Mesenchymal stem cell (in vitro differentiated cells and primary cell): ENCODE data around the gene ARID5B.
"Not testable (repeated sequence)": the region's sequence is repeated elsewhere in the genome, so short reads cannot be mapped to it uniquely, and the experiment has no call there.

ENCODE experiments used
- DNase-seq: peaks from one replicate; pipeline ENCODE4 v3.0.0-alpha.2; 2013
- H2AFZ ChIP-seq: one replicate; pipeline ENCODE4 v1.6.1; 2013; ENCODE audit warnings: low read depth, mild to moderate bottlenecking, control low read depth, inconsistent platforms, low read length, moderate library complexity
- H2AK5ac ChIP-seq: 2 replicates; pipeline ENCODE4 v1.6.1; 2013; ENCODE audit warnings: low read length, moderate library complexity, mild to moderate bottlenecking, inconsistent platforms; ENCODE audit not compliant: severe bottlenecking
- H2BK120ac ChIP-seq: one replicate; pipeline ENCODE4 v1.6.1; 2013; ENCODE audit warnings: low read depth, mild to moderate bottlenecking, inconsistent platforms, low read length, moderate library complexity
- H2BK12ac ChIP-seq, 2 experiments: one replicate each; pipeline ENCODE4 v1.6.1; 2013; ENCODE audit warnings: inconsistent platforms in 2 of 2, low read length in 2 of 2, mild to moderate bottlenecking in 2 of 2, moderate library complexity in 2 of 2, control low read depth in 1 of 2
- H2BK15ac ChIP-seq: one replicate; pipeline ENCODE4 v1.6.1; 2013; ENCODE audit warnings: mild to moderate bottlenecking, low read depth, inconsistent platforms; ENCODE audit not compliant: poor library complexity, severe bottlenecking
- H2BK5ac ChIP-seq: 2 replicates; pipeline ENCODE4 v1.6.1; 2013; ENCODE audit warnings: low read depth, mild to moderate bottlenecking, low read length, control low read depth, inconsistent platforms; ENCODE audit not compliant: poor library complexity, severe bottlenecking
- H3K14ac ChIP-seq, 2 experiments: one replicate each; pipeline ENCODE4 v1.6.1; 2013; ENCODE audit warnings: inconsistent platforms in 2 of 2, low read length in 2 of 2, control low read depth in 1 of 2, mild to moderate bottlenecking in 1 of 2, moderate library complexity in 1 of 2
- H3K18ac ChIP-seq, 2 experiments: one replicate each; pipeline ENCODE4 v1.6.1; 2013; ENCODE audit warnings: inconsistent platforms in 2 of 2, low read length in 2 of 2, control low read depth in 1 of 2, low read depth in 1 of 2, mild to moderate bottlenecking in 1 of 2
- H3K23ac ChIP-seq, 2 experiments: one replicate each; pipeline ENCODE4 v1.6.1; 2013; ENCODE audit warnings: inconsistent platforms in 2 of 2, low read length in 2 of 2, mild to moderate bottlenecking in 2 of 2, moderate library complexity in 2 of 2, control low read depth in 1 of 2
- H3K27ac ChIP-seq: 2 replicates; pipeline ENCODE4 v1.5.1; 2013; ENCODE audit warnings: mild to moderate bottlenecking, moderate library complexity, low read length, control low read depth, inconsistent platforms; ENCODE audit not compliant: poor library complexity, severe bottlenecking
- H3K27me3 ChIP-seq, 2 experiments: 2 replicates each; pipeline versions ENCODE4 v1.6.1 to v1.7.0; 2013; ENCODE audit warnings: low read length in 2 of 2, mild to moderate bottlenecking in 2 of 2, moderate library complexity in 2 of 2, control low read depth in 1 of 2, inconsistent platforms in 1 of 2; ENCODE audit not compliant: control insufficient read depth in 1 of 2, insufficient read depth in 1 of 2
- H3K36me3 ChIP-seq, 2 experiments: 2 replicates each; pipeline versions ENCODE4 v1.6.1 to v1.7.0; 2013; ENCODE audit warnings: low read length in 2 of 2, control low read depth in 1 of 2, inconsistent platforms in 1 of 2, low read depth in 1 of 2, mild to moderate bottlenecking in 1 of 2; ENCODE audit not compliant: insufficient read depth in 2 of 2, control insufficient read depth in 1 of 2
- H3K4ac ChIP-seq, 2 experiments: one replicate each; pipeline ENCODE4 v1.6.1; 2013; ENCODE audit warnings: inconsistent platforms in 2 of 2, low read length in 2 of 2, mild to moderate bottlenecking in 2 of 2, moderate library complexity in 2 of 2, control low read depth in 1 of 2, low read depth in 1 of 2
- H3K4me1 ChIP-seq: 2 replicates; pipeline ENCODE4 v1.6.1; 2013; ENCODE audit warnings: low read depth, low read length, control low read depth; ENCODE audit not compliant: control insufficient read depth, insufficient read depth
- H3K4me2 ChIP-seq: 2 replicates; pipeline ENCODE4 v1.6.1; 2013; ENCODE audit warnings: low read length, mild to moderate bottlenecking, inconsistent platforms; ENCODE audit not compliant: poor library complexity, severe bottlenecking
- H3K4me3 ChIP-seq, 2 experiments: 2 replicates each; pipeline versions ENCODE4 v1.5.1 to v1.7.0; 2013; ENCODE audit warnings: low read length in 2 of 2, mild to moderate bottlenecking in 2 of 2, control low read depth in 1 of 2, low read depth in 1 of 2; ENCODE audit not compliant: insufficient read depth in 1 of 2
- H3K79me1 ChIP-seq: replicated peaks from 2 replicates; pipeline ENCODE4 v1.6.1; 2013; ENCODE audit warnings: mild to moderate bottlenecking, control low read depth, low read length, inconsistent platforms; ENCODE audit not compliant: poor library complexity, severe bottlenecking
- H3K9ac ChIP-seq: 2 replicates; pipeline ENCODE4 v1.7.0; 2013; ENCODE audit warnings: mild to moderate bottlenecking, low read length, moderate library complexity
- H3K9me3 ChIP-seq: 2 replicates; pipeline ENCODE4 v1.7.0; 2013; ENCODE audit warnings: mild to moderate bottlenecking, low read length; ENCODE audit not compliant: control insufficient read depth
- H4K8ac ChIP-seq: one replicate; pipeline ENCODE4 v1.6.1; 2013; ENCODE audit warnings: inconsistent platforms, mild to moderate bottlenecking, low read length, moderate library complexity
- H4K91ac ChIP-seq: one replicate; pipeline ENCODE4 v1.6.1; 2013; ENCODE audit warnings: mild to moderate bottlenecking, low read length, inconsistent platforms
- WGBS: methylation state at CpG from one replicate; pipeline ENCODE4 v1.1.7; 2013; ENCODE audit warnings: mixed read lengths; 5-methylcytosine and 5-hydroxymethylcytosine counted together

Gene ARID5B

GRCh38 chr10:61866700-61867368, 34.7 kb upstream of the ARID5B start:
- no peak overlapping the region for H4K91ac ChIP-seq
- no peak overlapping the region for H3K18ac ChIP-seq
- H3K14ac ChIP-seq, result no peak overlapping the region
- no peak overlapping the region for H2BK5ac ChIP-seq
- no peaks in the 10 kb centered on the region for H3K27me3 ChIP-seq
- H4K8ac ChIP-seq, result no peak overlapping the region
- H3K9me3 ChIP-seq, result no peaks in the 10 kb centered on the region
- peak overlapping the region in 1 of 2 experiments; percentile 31 for H3K4ac ChIP-seq
- H2AFZ ChIP-seq, result no peak overlapping the region
- H3K79me1 ChIP-seq, result no peaks in the 10 kb centered on the region
- no peak overlapping the region for H3K23ac ChIP-seq
- peak overlapping the region; percentile 58 for H3K9ac ChIP-seq
- no peak overlapping the region for H2AK5ac ChIP-seq
- H3K27ac ChIP-seq, result no peak overlapping the region
- peaks cover 4% of the 10 kb centered on the region for H3K4me1 ChIP-seq
- H3K4me3 ChIP-seq, result no peak overlapping the region
- no peaks in the 10 kb centered on the region for H3K36me3 ChIP-seq
- no peak overlapping the region for H2BK120ac ChIP-seq
- no peak overlapping the region for H3K4me2 ChIP-seq
- H2BK12ac ChIP-seq, result no peak overlapping the region
- no peak for DNase-seq
- H2BK15ac ChIP-seq, result no peak overlapping the region
- 100% methylated on average over 3 of the region's 3 CpGs for WGBS

DNA sequence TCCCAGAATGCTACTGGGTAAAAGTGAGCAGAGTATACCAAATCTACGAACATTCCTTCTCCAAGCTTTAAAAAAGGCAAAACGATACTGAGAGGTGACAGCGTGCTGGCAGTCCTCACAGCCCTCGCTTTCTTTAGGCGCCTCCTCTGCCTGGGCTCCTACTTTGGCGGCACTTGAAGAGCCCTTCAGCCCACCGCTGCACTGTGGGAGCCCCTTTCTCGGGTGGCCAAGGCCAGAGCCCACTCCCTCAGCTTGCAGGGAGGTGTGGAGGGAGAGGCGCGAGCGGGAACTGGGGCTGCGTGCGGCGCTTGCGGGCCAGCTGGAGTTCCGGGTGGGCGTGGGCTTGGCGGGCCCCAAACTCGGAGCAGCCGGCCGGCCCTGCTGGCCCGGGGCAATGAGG, 34.1 kb upstream of the ARID5B start:
- not testable (repeated sequence) for H4K8ac ChIP-seq, H3K4ac ChIP-seq, H2AFZ ChIP-seq, H3K4me2 ChIP-seq, H4K91ac ChIP-seq, H2BK15ac ChIP-seq, H3K27ac ChIP-seq, H3K18ac ChIP-seq, H3K27me3 ChIP-seq, H3K9me3 ChIP-seq, H3K23ac ChIP-seq, H2BK12ac ChIP-seq, H3K4me1 ChIP-seq, DNase-seq, H2AK5ac ChIP-seq, H3K79me1 ChIP-seq, H2BK120ac ChIP-seq, H3K14ac ChIP-seq, H3K36me3 ChIP-seq, H2BK5ac ChIP-seq, H3K4me3 ChIP-seq
- peak overlapping the region; percentile 58 for H3K9ac ChIP-seq
- WGBS, result 96% methylated on average over 10 of the region's 22 CpGs

- H3K14ac ChIP-seq, H4K8ac ChIP-seq, H3K9me3 ChIP-seq, DNase-seq, H2AFZ ChIP-seq, H3K4me3 ChIP-seq, H3K79me1 ChIP-seq, H3K4me1 ChIP-seq, H2AK5ac ChIP-seq, H2BK5ac ChIP-seq, H3K23ac ChIP-seq, H3K18ac ChIP-seq, H3K27me3 ChIP-seq, H4K91ac ChIP-seq, H3K4ac ChIP-seq, H2BK120ac ChIP-seq, H3K27ac ChIP-seq, H3K4me2 ChIP-seq, H3K9ac ChIP-seq, H3K36me3 ChIP-seq, H2BK15ac ChIP-seq, H2BK12ac ChIP-seq: not testable (repeated sequence)
- 97% methylated on average over 21 of the region's 25 CpGs for WGBS
Observed at GRCh38 chr10:61867817-61868216, 33.7 kb upstream of the ARID5B start.

DNA sequence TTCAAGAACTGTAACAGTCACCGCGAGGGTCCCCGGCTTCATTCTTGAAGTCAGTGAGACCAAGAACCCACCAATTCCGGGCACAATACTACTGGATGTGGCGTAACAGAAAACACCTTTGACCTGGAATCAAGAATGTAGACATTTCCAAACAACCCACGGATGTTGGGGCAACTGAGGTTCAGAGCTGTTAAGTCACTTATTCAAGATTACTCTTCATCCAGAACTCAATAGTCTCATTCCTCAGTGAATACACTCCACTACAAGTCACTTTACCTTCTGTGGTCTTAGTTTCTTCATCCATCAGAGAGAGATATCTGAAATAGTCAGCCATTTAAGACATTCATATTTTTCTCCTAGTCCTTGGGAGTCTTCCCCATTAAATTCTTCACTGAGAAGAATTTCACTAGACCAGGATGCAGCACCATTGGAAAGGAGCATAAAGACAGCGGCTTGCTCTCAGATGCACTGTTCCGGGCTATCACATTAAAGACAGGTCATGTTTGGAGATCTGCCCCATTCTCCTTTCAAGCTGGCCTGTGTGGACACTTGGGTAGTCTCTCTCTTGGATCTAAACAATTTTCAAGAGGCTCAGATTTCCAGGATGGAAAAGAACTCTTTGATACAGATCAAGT, 32.3 kb upstream of the ARID5B start:
- Histone ChIP-seq H3K79me1 (no peaks in the 10 kb centered on the region), H3K4me2 (no peak overlapping the region), H3K14ac (no peak overlapping the region), H4K8ac (peak overlapping the region; percentile 64), H2AFZ (no peak overlapping the region), H3K4me1 (peaks cover 4% of the 10 kb centered on the region), H2BK120ac (no peak overlapping the region), H2BK15ac (no peak overlapping the region), H3K27me3 (no peaks in the 10 kb centered on the region), H3K18ac (peak overlapping the region in 1 of 2 experiments; percentile 6), H3K9ac (no peak overlapping the region), H3K4ac (peak overlapping the region; percentile 45 to 64), H4K91ac (peak overlapping the region; percentile 52), H3K27ac (peak overlapping the region; percentile 50), H2AK5ac (peak overlapping the region; percentile 13), H3K23ac (no peak overlapping the region), H2BK12ac (peak overlapping the region; percentile 32 to 43), H3K36me3 (no peaks in the 10 kb centered on the region), H3K4me3 (no peak overlapping the region), H2BK5ac (no peak overlapping the region), H3K9me3 (no peaks in the 10 kb centered on the region)
- WGBS, result 96% methylated on average over 8 of the region's 8 CpGs
- DNase-seq, result no peak
